ENCODE measurements around the gene ZNF205.

GRCh38 chr16:3142327-3142726, 29.9 kb downstream of the ZNF205 start:
- no peak for TF ChIP-seq POLR2AphosphoS5 (IDR thresholded peaks at IDR 0.05)
- TF ChIP-seq CTCF (IDR thresholded peaks at IDR 0.05) = no peak

All from prostate gland (tissue), 2 donors.